ENCODE results near the gene BECN2.

DNA sequence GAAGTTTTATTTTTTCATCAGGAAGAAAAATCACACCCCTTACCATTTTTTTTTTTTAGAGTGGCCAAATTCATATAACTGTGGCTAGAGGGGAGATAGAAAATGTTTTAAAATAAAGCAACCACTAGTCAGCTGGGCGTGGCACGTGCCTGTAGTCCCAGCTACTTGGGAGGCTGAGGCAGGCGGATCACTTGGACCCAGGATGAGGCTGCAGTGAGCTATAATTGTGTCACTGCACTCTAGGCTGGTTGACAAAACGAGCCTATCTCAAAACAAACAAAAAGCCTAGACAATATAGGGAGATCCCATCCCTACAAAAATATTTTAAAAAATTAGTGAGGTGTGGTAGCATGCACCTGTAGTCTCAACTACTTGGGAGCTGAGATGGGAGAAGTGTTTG is 14.8 kb upstream of the BECN2 start:
- TF ChIP-seq, protein P1, sequence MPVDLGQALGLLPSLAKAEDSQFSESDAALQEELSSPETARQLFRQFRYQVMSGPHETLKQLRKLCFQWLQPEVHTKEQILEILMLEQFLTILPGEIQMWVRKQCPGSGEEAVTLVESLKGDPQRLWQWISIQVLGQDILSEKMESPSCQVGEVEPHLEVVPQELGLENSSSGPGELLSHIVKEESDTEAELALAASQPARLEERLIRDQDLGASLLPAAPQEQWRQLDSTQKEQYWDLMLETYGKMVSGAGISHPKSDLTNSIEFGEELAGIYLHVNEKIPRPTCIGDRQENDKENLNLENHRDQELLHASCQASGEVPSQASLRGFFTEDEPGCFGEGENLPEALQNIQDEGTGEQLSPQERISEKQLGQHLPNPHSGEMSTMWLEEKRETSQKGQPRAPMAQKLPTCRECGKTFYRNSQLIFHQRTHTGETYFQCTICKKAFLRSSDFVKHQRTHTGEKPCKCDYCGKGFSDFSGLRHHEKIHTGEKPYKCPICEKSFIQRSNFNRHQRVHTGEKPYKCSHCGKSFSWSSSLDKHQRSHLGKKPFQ (CRISPR knock-in tag; IDR thresholded peaks at IDR 0.05; ENCODE audit: insufficient replicate concordance): no peak
- TF ChIP-seq, protein P2, sequence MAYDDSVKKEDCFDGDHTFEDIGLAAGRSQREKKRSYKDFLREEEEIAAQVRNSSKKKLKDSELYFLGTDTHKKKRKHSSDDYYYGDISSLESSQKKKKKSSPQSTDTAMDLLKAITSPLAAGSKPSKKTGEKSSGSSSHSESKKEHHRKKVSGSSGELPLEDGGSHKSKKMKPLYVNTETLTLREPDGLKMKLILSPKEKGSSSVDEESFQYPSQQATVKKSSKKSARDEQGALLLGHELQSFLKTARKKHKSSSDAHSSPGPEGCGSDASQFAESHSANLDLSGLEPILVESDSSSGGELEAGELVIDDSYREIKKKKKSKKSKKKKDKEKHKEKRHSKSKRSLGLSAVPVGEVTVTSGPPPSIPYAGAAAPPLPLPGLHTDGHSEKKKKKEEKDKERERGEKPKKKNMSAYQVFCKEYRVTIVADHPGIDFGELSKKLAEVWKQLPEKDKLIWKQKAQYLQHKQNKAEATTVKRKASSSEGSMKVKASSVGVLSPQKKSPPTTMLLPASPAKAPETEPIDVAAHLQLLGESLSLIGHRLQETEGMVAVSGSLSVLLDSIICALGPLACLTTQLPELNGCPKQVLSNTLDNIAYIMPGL (CRISPR knock-in tag; IDR thresholded peaks at IDR 0.05; ENCODE audit: borderline replicate concordance in 1 of 2, low read depth in 1 of 2): no peak
- TF ChIP-seq ZNF121 (CRISPR knock-in tag; IDR thresholded peaks at IDR 0.05) (no peak), SIX4 (CRISPR knock-in tag; IDR thresholded peaks at IDR 0.05) (no peak), RBFOX2 (IDR thresholded peaks at IDR 0.05; ENCODE audit: low read depth, low read length) (no peak), CENPX (CRISPR knock-in tag; IDR thresholded peaks at IDR 0.05) (no peak), FOXP1 (IDR thresholded peaks at IDR 0.05) (no peak), FOXP1 (CRISPR knock-in tag; IDR thresholded peaks at IDR 0.05) (no peak), ZNF138 (CRISPR knock-in tag; IDR thresholded peaks at IDR 0.05; ENCODE audit: low read depth) (no peak), SMAD1 (CRISPR knock-in tag; IDR thresholded peaks at IDR 0.05; ENCODE audit: borderline replicate concordance, low read depth) (no peak)
- TF ChIP-seq, protein P3, sequence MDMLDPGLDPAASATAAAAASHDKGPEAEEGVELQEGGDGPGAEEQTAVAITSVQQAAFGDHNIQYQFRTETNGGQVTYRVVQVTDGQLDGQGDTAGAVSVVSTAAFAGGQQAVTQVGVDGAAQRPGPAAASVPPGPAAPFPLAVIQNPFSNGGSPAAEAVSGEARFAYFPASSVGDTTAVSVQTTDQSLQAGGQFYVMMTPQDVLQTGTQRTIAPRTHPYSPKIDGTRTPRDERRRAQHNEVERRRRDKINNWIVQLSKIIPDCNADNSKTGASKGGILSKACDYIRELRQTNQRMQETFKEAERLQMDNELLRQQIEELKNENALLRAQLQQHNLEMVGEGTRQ (IDR thresholded peaks at IDR 0.05; ENCODE audit: low read depth, low read length): no peak
- TF ChIP-seq, protein P3 (CRISPR knock-in tag; IDR thresholded peaks at IDR 0.05; ENCODE audit: borderline replicate concordance): no peak
- TF ChIP-seq, protein P4, sequence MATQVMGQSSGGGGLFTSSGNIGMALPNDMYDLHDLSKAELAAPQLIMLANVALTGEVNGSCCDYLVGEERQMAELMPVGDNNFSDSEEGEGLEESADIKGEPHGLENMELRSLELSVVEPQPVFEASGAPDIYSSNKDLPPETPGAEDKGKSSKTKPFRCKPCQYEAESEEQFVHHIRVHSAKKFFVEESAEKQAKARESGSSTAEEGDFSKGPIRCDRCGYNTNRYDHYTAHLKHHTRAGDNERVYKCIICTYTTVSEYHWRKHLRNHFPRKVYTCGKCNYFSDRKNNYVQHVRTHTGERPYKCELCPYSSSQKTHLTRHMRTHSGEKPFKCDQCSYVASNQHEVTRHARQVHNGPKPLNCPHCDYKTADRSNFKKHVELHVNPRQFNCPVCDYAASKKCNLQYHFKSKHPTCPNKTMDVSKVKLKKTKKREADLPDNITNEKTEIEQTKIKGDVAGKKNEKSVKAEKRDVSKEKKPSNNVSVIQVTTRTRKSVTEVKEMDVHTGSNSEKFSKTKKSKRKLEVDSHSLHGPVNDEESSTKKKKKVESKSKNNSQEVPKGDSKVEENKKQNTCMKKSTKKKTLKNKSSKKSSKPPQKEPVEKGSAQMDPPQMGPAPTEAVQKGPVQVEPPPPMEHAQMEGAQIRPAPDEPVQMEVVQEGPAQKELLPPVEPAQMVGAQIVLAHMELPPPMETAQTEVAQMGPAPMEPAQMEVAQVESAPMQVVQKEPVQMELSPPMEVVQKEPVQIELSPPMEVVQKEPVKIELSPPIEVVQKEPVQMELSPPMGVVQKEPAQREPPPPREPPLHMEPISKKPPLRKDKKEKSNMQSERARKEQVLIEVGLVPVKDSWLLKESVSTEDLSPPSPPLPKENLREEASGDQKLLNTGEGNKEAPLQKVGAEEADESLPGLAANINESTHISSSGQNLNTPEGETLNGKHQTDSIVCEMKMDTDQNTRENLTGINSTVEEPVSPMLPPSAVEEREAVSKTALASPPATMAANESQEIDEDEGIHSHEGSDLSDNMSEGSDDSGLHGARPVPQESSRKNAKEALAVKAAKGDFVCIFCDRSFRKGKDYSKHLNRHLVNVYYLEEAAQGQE (IDR thresholded peaks at IDR 0.05; ENCODE audit: borderline replicate concordance in 1 of 2, low read depth in 1 of 2, low read length in 2 of 2): no peak

Data from HepG2 (cell line).